ENCODE data around the gene P2RX3. TPM values are rescaled to one million over a fixed set of nuclear protein-coding genes. Genes with fewer than 3 reads are reported as not detected.

Gene P2RX3
- total RNA-seq, 4 donors from 2014 or later = 0.22 TPM; not detected in 3

DNA sequence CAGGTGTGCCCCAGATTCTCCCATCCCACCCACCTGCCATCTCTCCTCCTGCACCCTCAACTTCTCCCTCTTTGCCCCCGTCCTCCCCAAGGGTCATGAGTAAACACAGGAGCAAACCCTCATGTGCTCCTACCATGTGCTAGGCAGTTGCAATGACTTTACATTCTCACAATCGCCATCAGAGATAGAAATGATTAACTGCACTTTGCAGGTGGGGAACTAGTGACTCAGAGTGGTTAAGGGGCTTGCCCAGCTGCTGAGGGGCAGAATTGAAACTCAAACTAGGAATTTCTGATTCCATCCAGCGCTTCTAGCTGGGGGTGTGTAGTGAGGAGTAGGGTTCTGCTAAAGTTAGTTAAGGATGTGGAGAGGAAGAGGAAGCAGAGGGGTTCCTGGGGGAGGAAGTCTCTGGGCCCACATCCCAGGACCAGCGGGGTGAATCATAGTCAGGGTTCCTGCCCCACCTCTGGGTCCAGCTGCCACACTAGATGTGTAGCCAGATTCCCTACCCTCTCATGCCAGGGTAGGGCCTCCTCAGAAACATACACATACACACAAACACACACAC, 68.3 kb downstream of the P2RX3 start:
- Histone ChIP-seq H3K9me3 (no peaks in the 10 kb centered on the region), H3K27me3 (no peaks in the 10 kb centered on the region), H3K4me1 (peaks cover 0 to 17% (median 0%) of the 10 kb centered on the region in 4 donors), H3K4me3 (no peak overlapping the region), H3K27ac (peak overlapping the region in 2 of 4 donors; percentile 50 to 54), H3K36me3 (peaks cover 0 to 69% (median 0%) of the 10 kb centered on the region in 3 donors)
- WGBS, 2 donors = 69 to 72% methylated on average over 4 of the region's 4 CpGs
- TF ChIP-seq POLR2A (IDR thresholded peaks at IDR 0.05) (no peak), EP300 (IDR thresholded peaks at IDR 0.05) (no peak)
- TF ChIP-seq, protein P1, sequence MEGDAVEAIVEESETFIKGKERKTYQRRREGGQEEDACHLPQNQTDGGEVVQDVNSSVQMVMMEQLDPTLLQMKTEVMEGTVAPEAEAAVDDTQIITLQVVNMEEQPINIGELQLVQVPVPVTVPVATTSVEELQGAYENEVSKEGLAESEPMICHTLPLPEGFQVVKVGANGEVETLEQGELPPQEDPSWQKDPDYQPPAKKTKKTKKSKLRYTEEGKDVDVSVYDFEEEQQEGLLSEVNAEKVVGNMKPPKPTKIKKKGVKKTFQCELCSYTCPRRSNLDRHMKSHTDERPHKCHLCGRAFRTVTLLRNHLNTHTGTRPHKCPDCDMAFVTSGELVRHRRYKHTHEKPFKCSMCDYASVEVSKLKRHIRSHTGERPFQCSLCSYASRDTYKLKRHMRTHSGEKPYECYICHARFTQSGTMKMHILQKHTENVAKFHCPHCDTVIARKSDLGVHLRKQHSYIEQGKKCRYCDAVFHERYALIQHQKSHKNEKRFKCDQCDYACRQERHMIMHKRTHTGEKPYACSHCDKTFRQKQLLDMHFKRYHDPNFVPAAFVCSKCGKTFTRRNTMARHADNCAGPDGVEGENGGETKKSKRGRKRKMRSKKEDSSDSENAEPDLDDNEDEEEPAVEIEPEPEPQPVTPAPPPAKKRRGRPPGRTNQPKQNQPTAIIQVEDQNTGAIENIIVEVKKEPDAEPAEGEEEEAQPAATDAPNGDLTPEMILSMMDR (IDR thresholded peaks at IDR 0.05) = no peak
- peak in 1 of 2 donors; percentile 13 for DNase-seq (ENCODE audit: low spot score in 2 of 2)

DNA sequence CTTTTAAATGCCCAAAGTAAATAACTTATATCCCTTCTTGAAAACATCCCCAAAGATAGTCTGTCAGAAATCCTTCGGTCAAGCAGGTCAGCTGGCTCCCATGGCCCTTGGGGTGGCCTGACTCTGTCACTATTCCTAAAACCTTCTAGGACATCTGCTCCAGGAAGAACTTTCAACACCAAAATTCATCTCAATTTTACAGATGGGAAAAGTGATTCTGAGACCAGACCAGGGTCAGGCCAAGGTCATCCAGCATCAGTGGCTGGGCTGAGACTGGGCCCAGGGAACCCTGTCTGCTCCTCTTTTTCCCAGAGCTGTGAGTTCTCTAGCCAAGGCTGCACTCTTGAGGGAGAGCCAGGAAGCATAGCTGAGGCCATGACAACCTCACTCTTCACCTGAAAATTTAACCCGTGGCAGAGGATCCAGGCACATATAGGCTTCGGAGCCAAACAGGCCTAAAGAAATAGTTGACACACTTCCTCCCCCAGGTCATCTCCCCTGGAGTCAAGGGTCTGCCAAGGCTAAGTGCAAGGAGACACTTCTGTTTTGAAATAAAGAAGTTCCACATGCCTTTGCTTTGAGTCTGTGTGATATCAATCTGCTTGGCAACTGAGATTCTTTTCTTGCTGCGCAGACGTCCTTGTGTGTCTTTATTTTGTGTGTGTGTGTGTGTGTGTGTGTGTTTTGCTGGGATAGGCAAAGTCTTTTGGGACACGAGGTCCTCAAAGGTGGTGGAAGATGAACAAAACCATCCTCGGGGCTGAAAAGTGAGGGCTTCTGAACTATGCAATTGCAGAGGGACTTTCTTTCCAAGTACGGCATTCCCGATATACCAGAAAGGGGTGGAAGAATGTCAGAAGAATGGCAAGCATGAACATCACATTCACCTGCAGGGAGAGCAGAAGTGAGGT, 69.1 kb downstream of the P2RX3 start:
- H3K4me1 ChIP-seq = peaks cover 0 to 17% (median 0%) of the 10 kb centered on the region in 4 donors
- H3K27me3 ChIP-seq = no peaks in the 10 kb centered on the region
- WGBS, 2 donors = 72 to 81% methylated on average over 9 of the region's 9 CpGs
- peaks cover 0 to 77% (median 0%) of the 10 kb centered on the region in 3 donors for H3K36me3 ChIP-seq
- no peak overlapping the region for H3K4me3 ChIP-seq
- TF ChIP-seq, protein P1 (IDR thresholded peaks at IDR 0.05) = no peak
- TF ChIP-seq POLR2A (IDR thresholded peaks at IDR 0.05) (no peak), EP300 (IDR thresholded peaks at IDR 0.05) (no peak)
- H3K27ac ChIP-seq = peak overlapping the region in 2 of 4 donors; percentile 50 to 54
- H3K9me3 ChIP-seq = no peaks in the 10 kb centered on the region
- no peak for DNase-seq (ENCODE audit: low spot score in 2 of 2)

DNA sequence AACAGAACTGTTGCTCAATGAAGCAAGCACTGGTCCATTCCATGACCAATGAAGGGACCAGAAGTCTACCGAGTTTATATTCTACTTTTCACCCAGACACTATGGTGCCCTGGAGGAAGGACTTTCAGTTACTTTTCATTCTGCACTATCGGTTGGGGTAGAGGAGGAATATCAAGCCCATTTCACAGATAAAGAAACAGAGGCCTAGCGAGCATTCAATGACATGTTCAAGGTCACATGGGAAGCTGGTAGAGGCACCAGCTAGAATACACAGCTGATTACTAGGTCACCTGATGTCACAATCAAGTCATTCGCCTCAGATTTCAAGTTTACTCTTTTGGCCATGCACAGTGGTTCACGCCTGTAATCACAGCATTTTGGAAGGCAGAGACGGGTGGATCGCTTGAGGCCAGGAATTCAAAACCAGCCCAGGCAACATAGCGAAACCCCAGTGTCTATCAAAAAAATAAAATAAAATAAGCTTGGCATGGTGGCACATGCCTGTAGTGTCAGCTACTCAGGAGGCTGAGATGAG, 69.9 kb downstream of the P2RX3 start:
- TF ChIP-seq POLR2A (IDR thresholded peaks at IDR 0.05) (no peak), EP300 (IDR thresholded peaks at IDR 0.05) (no peak)
- TF ChIP-seq, protein P1 (IDR thresholded peaks at IDR 0.05) = no peak
- Histone ChIP-seq H3K27ac (no peak overlapping the region), H3K9me3 (no peaks in the 10 kb centered on the region), H3K4me1 (peaks cover 0 to 17% (median 0%) of the 10 kb centered on the region in 4 donors), H3K27me3 (no peaks in the 10 kb centered on the region), H3K36me3 (peaks cover 0 to 85% (median 0%) of the 10 kb centered on the region in 3 donors), H3K4me3 (no peak overlapping the region)
- no peak for DNase-seq (ENCODE audit: low spot score in 2 of 2)
- 90 to 96% methylated on average over 8 of the region's 8 CpGs for WGBS, 2 donors

GRCh38 chr11:57408771-57409170, 70.6 kb downstream of the P2RX3 start:
- Histone ChIP-seq H3K4me3 (no peak overlapping the region), H3K36me3 (peaks cover 0 to 90% (median 0%) of the 10 kb centered on the region in 3 donors), H3K27ac (no peak overlapping the region), H3K9me3 (no peaks in the 10 kb centered on the region), H3K4me1 (peaks cover 0 to 21% (median 0%) of the 10 kb centered on the region in 4 donors), H3K27me3 (no peaks in the 10 kb centered on the region)
- no peak for TF ChIP-seq POLR2A (IDR thresholded peaks at IDR 0.05)
- no peak for TF ChIP-seq EP300 (IDR thresholded peaks at IDR 0.05)
- TF ChIP-seq, protein P1 (IDR thresholded peaks at IDR 0.05) = no peak
- no peak for DNase-seq (ENCODE audit: low spot score in 2 of 2)
- WGBS, 2 donors = 75 to 77% methylated on average over 2 of the region's 2 CpGs

All from tibial nerve (tissue), 4 donors.